K562 (cell line): ENCODE measurements around the gene OR2C1. TPM values are rescaled to one million over a fixed set of nuclear protein-coding genes. Genes with fewer than 3 reads are reported as not detected.

ENCODE experiments used
- ETV5 ChIP-seq: sonication (generic); formaldehyde crosslinking; IDR thresholded peaks from 2 replicates; pipeline ENCODE4 v1.4.0; 2020; ENCODE audit warnings: low read depth, mild to moderate bottlenecking, missing genetic modification reagents
- POLR3G ChIP-seq: IDR thresholded peaks from 2 replicates; pipeline ENCODE4 v1.6.1; 2011; ENCODE audit not compliant: insufficient read length, insufficient replicate concordance; ENCODE audit errors: extremely low read depth
- RAD21 ChIP-seq, 2 experiments: fragments of 250-450 bp in 1 of 2; fragments of 450-650 bp in 1 of 2; sonication (Bioruptor Pico) in 1 of 2; formaldehyde crosslinking in 1 of 2; IDR thresholded peaks in 1 of 2; conservative IDR thresholded peaks in 1 of 2; 2 replicates each; pipeline versions ENCODE4 v1.4.0 to v1.8.0; 2020 to 2022; ENCODE audit warnings: mild to moderate bottlenecking in 2 of 2, moderate library complexity in 1 of 2
- TCF7 ChIP-seq: sonication (generic); IDR thresholded peaks from 2 replicates; pipeline ENCODE4 v1.6.1; 2016; ENCODE audit warnings: antibody characterized with exemption, borderline replicate concordance
- ZNF133 ChIP-seq: fragments of 250-450 bp; sonication (Bioruptor Pico); IDR thresholded peaks from 2 replicates; pipeline ENCODE4 v1.4.0; 2020; ENCODE audit warnings: mild to moderate bottlenecking
- ZNF184 ChIP-seq: sonication (generic); formaldehyde crosslinking; IDR thresholded peaks from 2 replicates; pipeline ENCODE4 v1.5.0; 2020; ENCODE audit warnings: missing genetic modification reagents
- ZNF217 ChIP-seq: sonication (generic); formaldehyde crosslinking; IDR thresholded peaks from 2 replicates; pipeline ENCODE4 v1.8.0; 2022; ENCODE audit warnings: mild to moderate bottlenecking, missing genetic modification reagents
- polyA plus RNA-seq, 8 experiments: library from polyadenylated mRNA; depleted of rRNA in 4 of 8; stranded (reverse) in 5 of 8; unstranded in 3 of 8; fragments of >200 nt; fragmentation: Nextera tagmentation in 2 of 8; fragmentation: Illumina TruSeq in 1 of 8; extraction: Ambion mirVana in 2 of 8; extraction: Trizol in 1 of 8; gene quantifications; 2 replicates each; pipeline versions ENCODE4 v1.2.1 to v1.2.3, GENCODE V29; 2011 to 2014; ENCODE audit warnings: inconsistent platforms in 1 of 8, missing spikeins in 1 of 8
- total RNA-seq, 7 experiments: library from RNA; depleted of rRNA in 6 of 7; stranded (reverse); fragments of >200 nt in 6 of 7; fragmentation: Illumina TruSeq in 2 of 7; extraction: Trizol in 2 of 7; gene quantifications; 2 replicates each; pipeline versions ENCODE4 v1.2.1 to v1.2.3, GENCODE V29; 2011 to 2021; ENCODE audit warnings: low replicate concordance in 1 of 7
- TF ChIP-seq, protein P1 (sequence below), 2 experiments: fragments of 450-650 bp; IDR thresholded peaks; 2 replicates each; pipeline ENCODE4 v1.6.1; 2016
- TF ChIP-seq, protein P2 (sequence below): fragments of 450-650 bp; formaldehyde crosslinking; IDR thresholded peaks from 2 replicates; pipeline ENCODE4 v1.4.0; 2022; ENCODE audit warnings: mild to moderate bottlenecking, moderate library complexity
- TF ChIP-seq, protein P3 (sequence below): fragments of 450-650 bp; IDR thresholded peaks from 2 replicates; pipeline ENCODE4 v1.6.1; 2016; ENCODE audit warnings: antibody characterized with exemption
- TF ChIP-seq, protein P4 (sequence below): fragments of 250-450 bp; sonication (Bioruptor Pico); IDR thresholded peaks from 2 replicates; pipeline ENCODE4 v1.4.0; 2020; ENCODE audit warnings: mild to moderate bottlenecking, moderate library complexity
- TF ChIP-seq, protein P5 (sequence below), 2 experiments: fragments of 450-650 bp in 1 of 2; sonication (generic) in 1 of 2; formaldehyde crosslinking in 1 of 2; IDR thresholded peaks in 1 of 2; conservative IDR thresholded peaks in 1 of 2; 2 replicates each; pipeline versions ENCODE4 v1.6.1 to v1.8.1; 2016 to 2023; ENCODE audit warnings: mild to moderate bottlenecking in 2 of 2, moderate library complexity in 2 of 2, inconsistent platforms in 1 of 2, missing genetic modification reagents in 1 of 2
- TF ChIP-seq, protein P6 (sequence below): conservative IDR thresholded peaks from 2 replicates; pipeline ENCODE4 v1.6.1; 2011; ENCODE audit warnings: low read depth, mild to moderate bottlenecking, low read length; ENCODE audit not compliant: control insufficient read depth
- TF ChIP-seq, protein P7 (sequence below): IDR thresholded peaks from 2 replicates; pipeline ENCODE4 v1.6.1; 2014; ENCODE audit warnings: antibody characterized with exemption

The OR2C1 gene
- total and polyA plus RNA-seq, 9 of the 15 experiments (the other 6 are each of a cell fraction or from before 2014, with no cell fraction given): not detected

DNA sequence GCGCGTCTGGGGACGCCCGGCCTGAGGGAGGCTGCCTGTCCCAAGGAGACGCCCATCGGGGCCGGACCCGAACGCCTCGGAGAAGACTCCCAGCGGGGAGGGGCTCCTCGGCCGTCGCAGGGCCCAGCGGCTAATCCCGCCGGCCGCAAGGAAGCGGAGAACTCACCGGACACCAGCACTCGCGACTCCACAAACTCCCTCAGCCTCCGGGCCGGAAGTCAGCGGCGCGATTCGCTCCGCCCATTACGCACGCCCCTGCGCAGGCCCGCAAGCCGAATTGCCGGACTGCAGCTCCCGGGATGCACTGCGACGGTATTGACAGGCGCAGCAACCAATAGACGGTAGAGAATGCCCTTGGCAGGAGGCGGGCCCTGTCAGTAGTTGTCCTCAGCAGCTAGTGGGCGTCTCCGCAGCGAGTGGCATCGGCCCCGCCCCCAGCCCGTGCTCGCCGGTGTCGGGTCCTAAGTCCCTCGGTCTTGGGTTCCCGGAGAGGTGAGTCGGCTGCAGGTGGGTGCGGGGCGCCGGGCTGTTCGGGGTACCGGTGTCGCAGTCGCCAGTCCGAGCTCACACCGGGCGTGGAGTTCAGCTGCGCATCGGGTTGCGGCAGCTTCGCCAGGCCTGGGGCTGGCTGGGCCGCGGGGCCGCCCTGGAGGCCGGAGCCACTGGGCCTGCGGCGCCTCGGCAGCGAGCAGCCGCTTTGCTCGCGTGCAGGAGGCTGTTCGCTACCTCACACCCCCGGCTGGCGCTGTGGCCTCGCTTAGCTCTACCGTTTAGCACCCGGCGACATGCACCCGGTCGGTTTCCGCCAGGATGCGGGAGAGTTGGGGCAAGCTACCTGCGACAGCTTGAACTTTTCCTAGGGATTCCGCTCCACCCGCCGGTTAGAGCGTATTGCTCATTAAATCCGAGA lies 45.3 kb downstream of the OR2C1 start, which contains the start of the genes ZNF174 and ZSCAN32 (continued):
- TF ChIP-seq, protein P1, sequence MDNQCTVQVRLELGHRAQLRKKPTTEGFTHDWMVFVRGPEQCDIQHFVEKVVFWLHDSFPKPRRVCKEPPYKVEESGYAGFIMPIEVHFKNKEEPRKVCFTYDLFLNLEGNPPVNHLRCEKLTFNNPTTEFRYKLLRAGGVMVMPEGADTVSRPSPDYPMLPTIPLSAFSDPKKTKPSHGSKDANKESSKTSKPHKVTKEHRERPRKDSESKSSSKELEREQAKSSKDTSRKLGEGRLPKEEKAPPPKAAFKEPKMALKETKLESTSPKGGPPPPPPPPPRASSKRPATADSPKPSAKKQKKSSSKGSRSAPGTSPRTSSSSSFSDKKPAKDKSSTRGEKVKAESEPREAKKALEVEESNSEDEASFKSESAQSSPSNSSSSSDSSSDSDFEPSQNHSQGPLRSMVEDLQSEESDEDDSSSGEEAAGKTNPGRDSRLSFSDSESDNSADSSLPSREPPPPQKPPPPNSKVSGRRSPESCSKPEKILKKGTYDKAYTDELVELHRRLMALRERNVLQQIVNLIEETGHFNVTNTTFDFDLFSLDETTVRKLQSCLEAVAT (IDR thresholded peaks at IDR 0.05): 0 out of 4 replicates have a peak, but pooled peaks of 1 of the 2 experiments have one; percentile 21
- TF ChIP-seq ZNF217 (CRISPR knock-in tag) (no peak), POLR3G (no peak), ZNF184 (no peak), ZNF133 (CRISPR knock-in tag) (no peak), RAD21 (CRISPR knock-in tag; conservative IDR thresholded peaks at IDR 0.05 in 1 of 2, IDR thresholded peaks at IDR 0.05 in 1 of 2) (peak in 1 of 2 experiments; percentile 19; a peak in 2 of 4 replicates), TCF7 (no peak), ETV5 (CRISPR knock-in tag) (peak; percentile 90)
- TF ChIP-seq, protein P2, sequence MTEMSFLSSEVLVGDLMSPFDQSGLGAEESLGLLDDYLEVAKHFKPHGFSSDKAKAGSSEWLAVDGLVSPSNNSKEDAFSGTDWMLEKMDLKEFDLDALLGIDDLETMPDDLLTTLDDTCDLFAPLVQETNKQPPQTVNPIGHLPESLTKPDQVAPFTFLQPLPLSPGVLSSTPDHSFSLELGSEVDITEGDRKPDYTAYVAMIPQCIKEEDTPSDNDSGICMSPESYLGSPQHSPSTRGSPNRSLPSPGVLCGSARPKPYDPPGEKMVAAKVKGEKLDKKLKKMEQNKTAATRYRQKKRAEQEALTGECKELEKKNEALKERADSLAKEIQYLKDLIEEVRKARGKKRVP (CRISPR knock-in tag): no peak
- TF ChIP-seq, protein P3, sequence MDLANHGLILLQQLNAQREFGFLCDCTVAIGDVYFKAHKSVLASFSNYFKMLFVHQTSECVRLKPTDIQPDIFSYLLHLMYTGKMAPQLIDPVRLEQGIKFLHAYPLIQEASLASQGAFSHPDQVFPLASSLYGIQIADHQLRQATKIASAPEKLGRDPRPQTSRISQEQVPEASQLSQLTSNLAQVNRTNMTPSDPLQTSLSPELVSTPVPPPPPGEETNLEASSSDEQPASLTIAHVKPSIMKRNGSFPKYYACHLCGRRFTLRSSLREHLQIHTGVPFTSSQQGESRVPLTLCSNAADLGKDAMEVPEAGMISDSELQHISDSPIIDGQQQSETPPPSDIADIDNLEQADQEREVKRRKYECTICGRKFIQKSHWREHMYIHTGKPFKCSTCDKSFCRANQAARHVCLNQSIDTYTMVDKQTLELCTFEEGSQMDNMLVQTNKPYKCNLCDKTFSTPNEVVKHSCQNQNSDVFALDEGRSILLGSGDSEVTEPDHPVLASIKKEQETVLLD: peak; percentile 96
- TF ChIP-seq, protein P4, sequence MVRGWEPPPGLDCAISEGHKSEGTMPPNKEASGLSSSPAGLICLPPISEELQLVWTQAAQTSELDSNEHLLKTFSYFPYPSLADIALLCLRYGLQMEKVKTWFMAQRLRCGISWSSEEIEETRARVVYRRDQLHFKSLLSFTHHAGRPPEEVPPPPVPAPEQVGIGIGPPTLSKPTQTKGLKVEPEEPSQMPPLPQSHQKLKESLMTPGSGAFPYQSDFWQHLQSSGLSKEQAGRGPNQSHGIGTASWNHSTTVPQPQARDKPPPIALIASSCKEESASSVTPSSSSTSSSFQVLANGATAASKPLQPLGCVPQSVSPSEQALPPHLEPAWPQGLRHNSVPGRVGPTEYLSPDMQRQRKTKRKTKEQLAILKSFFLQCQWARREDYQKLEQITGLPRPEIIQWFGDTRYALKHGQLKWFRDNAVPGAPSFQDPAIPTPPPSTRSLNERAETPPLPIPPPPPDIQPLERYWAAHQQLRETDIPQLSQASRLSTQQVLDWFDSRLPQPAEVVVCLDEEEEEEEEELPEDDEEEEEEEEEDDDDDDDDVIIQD: no peak
- TF ChIP-seq, protein P5, sequence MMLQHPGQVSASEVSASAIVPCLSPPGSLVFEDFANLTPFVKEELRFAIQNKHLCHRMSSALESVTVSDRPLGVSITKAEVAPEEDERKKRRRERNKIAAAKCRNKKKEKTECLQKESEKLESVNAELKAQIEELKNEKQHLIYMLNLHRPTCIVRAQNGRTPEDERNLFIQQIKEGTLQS (IDR thresholded peaks at IDR 0.05): no peak
- TF ChIP-seq, protein P5 (CRISPR knock-in tag; conservative IDR thresholded peaks at IDR 0.05): peak; percentile 63; the same call in 1 of the 2 replicates
- TF ChIP-seq, protein P6, sequence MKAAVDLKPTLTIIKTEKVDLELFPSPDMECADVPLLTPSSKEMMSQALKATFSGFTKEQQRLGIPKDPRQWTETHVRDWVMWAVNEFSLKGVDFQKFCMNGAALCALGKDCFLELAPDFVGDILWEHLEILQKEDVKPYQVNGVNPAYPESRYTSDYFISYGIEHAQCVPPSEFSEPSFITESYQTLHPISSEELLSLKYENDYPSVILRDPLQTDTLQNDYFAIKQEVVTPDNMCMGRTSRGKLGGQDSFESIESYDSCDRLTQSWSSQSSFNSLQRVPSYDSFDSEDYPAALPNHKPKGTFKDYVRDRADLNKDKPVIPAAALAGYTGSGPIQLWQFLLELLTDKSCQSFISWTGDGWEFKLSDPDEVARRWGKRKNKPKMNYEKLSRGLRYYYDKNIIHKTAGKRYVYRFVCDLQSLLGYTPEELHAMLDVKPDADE: peak; percentile 59; the same call in 1 of the 2 replicates
- TF ChIP-seq, protein P7, sequence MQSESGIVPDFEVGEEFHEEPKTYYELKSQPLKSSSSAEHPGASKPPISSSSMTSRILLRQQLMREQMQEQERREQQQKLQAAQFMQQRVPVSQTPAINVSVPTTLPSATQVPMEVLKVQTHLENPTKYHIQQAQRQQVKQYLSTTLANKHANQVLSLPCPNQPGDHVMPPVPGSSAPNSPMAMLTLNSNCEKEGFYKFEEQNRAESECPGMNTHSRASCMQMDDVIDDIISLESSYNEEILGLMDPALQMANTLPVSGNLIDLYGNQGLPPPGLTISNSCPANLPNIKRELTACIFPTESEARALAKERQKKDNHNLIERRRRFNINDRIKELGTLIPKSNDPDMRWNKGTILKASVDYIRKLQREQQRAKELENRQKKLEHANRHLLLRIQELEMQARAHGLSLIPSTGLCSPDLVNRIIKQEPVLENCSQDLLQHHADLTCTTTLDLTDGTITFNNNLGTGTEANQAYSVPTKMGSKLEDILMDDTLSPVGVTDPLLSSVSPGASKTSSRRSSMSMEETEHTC: no peak
